Activated naive CD4-positive, alpha-beta T cell (primary cell): ENCODE measurements around the gene CBX2.

Experiments used
- DNase-seq, 4 experiments: peaks; one replicate each; lab custom pipeline; 2025; lab: John Stamatoyannopoulos, UW

The CBX2 gene

DNA sequence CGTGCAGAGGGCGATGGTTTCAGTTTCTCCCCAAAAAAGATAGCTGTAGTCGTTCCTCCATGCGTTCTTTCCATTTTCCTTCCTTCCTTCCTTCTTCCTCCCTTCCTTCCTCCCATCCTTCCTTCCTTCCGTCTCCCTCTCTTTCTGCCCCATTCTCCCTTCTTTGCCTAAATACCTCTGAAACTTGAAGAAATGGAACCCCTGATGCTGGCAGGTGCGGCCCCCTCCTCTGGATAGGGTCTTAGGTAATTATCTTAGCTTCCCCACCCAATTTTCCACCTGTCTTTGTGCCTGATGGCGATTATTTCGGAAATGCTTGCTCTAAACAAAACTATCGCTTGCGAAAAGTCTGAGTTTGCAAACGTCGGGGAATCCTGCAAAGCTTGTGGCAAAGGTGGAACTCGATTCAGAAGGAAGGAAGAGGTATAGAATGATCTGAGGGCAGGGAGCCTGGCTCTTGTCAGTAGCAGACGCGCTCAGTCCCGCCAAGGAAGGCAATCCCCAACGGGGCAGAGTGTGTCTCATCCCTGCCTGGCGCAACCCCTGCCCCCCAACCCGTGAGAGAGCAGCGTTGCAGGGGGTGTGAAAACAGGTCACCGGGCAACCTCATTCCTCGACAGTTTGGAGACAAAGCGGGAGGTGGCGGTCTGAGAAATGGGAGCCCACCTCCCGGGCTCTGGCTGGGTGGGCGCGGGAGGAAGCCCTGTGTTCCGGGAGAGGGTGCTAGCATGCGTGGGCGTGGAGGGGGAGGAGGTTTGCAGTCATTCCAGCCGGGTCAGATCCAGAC lies 21.8 kb downstream of the CBX2 start:
- DNase-seq, result no peak

DNA sequence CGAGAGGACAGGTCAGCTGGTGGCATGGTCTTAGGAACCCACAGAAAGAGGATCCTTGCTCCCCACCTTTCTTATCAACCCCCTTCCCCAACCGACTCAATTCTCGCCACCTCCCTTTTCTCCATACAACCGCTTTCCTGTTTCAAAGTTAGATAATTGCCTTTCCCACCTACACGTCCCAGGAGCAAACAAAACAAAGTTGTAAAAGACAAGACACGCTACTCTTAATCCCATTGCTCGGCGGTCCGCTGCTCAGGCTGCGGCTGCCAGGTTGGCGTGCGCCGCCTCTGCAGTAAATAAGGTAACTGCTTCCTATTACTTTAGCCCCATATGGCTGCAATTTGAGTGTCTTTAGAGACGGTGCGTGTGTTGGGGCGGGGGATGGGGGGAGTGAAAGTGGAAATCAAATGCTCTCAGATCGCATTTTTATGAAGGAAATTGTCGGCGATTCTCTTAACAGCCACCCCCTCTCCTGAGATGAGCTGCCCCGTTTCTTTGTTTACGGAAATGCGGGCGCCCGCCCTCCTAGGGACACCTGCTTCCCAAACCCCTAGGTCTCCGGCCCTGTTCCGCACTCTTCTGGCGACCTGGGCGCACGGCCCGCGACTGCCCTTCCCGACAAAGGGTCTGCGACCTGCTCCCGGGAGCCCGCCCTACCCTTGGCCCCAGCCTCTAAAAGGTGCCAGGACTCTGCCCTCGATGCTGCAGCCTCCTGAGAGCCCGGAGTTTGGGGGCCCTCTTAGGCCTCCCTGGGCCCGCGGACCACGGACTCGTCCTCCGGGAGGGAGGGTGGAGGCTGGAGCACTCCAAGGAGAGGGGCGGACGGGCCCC lies 22.6 kb downstream of the CBX2 start:
- DNase-seq, result peak in 1 of 4 experiments; percentile 23

GRCh38 chr17:79801156-79802038 lies 23.4 kb downstream of the CBX2 start:
- no peak for DNase-seq

DNA sequence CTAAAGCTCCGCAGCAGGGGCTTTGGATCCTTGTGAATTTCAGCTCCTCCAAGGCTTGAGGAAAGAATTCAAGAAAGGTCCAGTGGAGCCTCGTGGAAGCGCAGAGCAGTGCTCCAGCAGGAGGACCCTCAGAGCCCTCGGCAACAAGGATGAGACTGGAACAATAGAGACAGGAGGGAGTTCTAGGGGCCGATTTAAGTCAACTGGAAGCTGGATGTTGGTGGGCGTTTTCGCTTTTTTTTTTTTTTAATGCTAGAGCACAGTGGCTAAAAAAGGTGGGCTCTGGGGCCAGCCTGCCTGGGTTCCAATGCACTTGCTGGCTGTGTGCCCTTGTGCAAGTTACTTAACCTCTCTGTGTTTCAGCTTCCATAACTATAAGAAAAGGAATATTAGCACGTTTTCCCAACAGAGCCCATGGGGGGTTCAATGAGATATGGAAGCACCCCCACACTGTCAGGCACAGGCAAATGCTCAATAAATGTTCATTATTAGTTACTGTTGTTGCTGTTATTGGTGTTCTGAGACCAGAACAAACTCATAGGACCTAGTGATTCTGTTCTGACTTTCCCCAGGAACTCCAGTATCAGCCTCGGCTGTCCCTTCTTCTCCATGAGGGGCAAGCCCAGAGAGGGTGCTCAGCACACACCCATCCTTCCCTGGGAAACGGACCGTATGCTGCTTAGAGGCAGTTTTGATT lies 24.2 kb downstream of the CBX2 start:
- no peak for DNase-seq

GRCh38 chr17:79802736-79803420 lies 24.9 kb downstream of the CBX2 start:
- DNase-seq, result no peak

- DNase-seq, result no peak
Measured at GRCh38 chr17:79803421-79803996, 25.6 kb downstream of the CBX2 start.

- peak in 3 of 4 experiments; percentile 31 to 44 (median 34) for DNase-seq
Measured at GRCh38 chr17:79803997-79804855, 26.3 kb downstream of the CBX2 start.

DNA sequence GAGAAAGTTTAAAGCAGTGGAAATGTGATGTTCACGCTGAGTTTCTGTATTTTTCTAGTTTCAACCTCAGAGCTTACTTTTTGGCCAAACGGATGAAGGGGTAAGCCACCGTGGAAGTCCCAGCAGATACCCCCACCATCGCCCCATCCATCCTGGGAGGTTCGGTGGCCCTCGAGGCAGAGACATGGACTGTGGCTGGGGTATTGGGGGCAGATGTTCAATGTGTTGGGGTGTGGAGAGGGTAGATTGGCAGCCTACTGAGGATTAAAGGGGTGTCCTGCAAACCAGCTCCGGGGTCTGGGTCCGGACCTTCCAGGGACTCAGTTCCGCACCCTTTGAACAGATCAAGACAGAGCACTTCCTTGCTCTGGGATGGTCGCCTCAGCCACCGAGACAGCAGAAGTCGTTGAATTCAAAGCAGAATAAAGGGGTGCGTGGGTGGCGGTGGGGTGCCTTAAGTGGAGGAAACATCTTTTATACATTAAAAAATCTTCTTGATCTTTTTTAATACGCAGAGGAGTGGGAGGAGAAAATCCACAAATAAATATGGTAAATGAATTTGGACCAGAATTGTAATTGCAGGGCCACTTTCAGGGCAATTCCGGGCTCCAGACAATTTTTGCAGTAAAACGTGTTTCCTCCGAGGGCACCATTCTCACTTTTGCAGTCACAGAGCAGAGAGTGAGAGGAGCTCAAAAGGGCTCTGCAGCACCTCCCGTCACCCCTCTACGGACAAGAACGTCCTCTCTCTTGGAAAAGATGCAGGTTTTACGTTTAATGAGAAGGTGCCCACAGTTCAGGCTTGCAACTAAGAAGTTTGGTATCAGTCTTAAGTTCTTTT lies 27.1 kb downstream of the CBX2 start:
- DNase-seq, result no peak

GRCh38 chr17:79806446-79806760 lies 28.5 kb downstream of the CBX2 start:
- DNase-seq, result no peak

DNA sequence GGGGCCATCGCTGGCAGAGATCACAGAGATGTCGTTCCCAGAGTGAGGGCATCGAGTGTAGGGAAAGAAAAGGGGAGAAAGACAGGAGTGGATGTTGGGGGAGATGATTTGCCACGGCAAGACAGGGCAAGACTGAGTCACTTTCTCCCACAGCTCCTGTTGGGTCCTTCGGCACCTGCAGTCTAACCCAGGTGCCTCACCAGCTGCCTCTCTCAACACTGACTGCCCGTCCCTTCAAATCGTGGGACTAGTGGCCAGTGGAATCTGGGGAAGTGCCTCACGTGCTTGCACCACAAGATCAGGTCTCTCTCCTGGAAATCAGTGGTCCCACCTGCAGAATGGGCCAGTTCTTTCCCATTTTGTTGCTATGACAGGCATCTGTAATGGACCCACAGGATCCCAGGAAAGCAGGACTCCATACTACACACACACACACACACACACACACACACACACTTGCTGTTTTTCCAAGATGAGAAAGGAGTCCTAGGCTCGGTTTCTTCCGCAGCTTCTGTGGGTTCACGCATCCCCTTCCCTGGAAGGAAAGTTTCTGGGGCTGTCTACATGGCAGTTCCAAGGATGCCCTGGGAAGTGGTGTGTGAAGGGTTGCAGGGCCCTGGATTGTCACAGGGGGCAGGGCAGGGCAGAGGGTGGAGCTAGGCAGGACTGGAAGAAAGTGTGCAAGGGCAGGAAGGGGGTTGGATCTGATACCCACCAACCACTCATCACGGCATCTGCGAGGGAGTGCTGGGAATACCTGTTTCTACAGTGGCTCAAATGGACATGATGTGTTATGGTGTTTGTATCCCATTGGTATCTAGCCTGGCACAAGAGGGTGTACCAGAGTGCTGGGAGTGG lies 29.1 kb downstream of the CBX2 start:
- DNase-seq, result no peak

GRCh38 chr17:79808763-79809529 lies 31.0 kb downstream of the CBX2 start:
- no peak for DNase-seq

DNA sequence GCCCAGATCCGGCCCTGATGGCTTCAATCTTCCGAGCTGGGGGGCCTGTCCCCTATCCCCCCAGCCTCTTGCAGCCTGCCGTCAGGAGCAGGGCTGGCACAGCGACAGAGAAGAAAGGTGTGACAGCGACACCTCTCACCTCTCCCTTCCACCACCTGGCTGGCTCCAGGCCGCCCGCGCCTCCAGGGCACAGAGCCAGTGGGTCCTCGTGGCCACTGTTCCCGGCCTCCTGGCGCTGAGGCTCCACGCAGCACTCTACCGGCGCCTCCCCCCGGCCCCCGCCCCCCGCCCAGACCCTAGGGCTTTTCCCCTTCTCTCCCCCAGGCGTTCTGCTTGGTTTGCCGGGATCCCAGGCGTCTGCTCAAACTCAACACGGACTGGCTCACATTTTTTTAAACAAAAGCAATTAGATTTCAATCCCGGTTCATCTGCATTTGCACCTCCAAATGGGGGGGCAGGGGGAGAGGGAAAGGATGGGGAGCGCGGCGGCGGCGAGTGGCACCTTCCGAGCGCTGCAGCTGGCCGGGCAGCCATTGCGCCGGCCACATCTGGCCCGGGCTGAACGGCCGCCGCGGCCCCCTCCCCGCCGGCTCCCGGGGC lies 31.7 kb downstream of the CBX2 start:
- no peak for DNase-seq

GRCh38 chr17:79810130-79811010 lies 32.4 kb downstream of the CBX2 start:
- peak; percentile 36 to 63 (median 46) for DNase-seq

DNA sequence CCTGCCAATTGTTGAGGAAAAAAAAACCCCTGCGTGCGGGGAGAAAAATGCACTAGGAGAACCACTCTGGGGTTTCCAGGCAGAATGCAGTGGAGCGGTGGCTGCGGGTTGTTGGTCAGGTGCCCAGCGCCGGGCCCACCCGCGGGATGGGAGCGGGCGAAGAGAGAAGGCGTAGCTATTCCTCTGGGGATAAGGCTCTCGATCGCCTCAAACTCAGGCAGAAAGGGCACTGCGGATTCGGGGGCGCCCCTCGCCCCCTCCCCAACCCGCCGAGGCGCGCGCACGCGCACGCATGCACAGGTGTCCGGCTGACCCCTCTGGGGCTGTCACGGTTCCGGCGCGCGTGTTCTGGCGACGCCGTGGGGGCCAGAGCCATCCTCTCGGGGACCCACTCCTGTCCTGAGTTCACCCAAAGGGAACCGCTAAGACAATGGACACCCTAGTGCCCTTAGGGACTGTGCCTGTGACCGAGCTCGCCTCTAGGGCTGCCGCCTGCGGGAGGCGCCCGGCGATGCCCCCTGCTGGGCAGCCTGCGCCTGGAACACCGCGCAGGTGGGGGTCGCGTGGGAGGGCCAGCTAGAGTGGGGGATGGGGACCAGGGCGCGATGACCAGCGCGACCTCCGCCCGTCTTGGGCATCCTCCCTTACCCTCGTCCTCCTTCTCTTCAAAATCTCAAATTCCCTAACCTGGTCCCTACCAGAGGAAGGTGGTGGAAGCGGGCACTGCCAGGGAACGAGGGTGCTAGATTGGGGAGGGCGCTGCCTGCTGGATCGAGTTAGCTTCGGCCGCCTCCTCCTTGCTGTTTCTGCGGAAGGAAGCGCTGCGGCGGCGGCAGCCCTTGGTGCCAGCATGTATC lies 33.3 kb downstream of the CBX2 start:
- no peak for DNase-seq

DNA sequence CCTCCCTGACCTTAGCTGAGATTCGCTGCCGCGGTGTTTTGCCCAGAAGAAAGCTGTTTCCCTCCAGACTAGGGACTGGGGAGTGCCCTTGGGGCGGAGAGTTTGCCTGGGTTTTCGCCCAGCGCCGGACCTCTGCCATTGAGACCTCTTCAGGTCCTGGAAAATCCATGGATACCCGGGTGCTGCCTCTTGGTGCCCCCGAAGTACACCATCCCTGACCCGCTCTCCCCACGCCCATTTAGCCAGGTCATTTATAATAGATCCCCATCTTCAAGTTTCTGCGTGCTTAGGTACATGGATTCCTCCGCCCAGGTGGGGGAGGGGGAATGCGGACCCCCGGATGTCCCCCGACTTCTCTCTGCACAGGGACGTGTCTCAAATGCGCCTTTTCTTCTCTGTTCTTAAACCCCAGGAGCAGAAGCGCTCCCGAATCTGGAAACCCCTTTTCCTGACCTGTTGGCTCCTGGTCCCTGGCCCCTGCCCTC lies 34.0 kb downstream of the CBX2 start:
- no peak for DNase-seq
